GM06990 (cell line): ENCODE data around the gene TNFSF12.

Experiments used
- DNase-seq: peaks from one replicate; pipeline ENCODE4 v3.0.0-alpha.2; 2011; ENCODE audit not compliant: insufficient read length; ENCODE audit errors: extremely low read depth
- H3K27me3 ChIP-seq: replicated peaks from 2 replicates; pipeline ENCODE4 v1.6.0; 2011; ENCODE audit warnings: low read length; ENCODE audit not compliant: control insufficient read depth, insufficient read depth
- H3K36me3 ChIP-seq: 2 replicates; pipeline ENCODE4 v1.5.1; 2011; ENCODE audit warnings: low read length; ENCODE audit not compliant: control insufficient read depth, insufficient read depth
- H3K4me3 ChIP-seq: replicated peaks from 2 replicates; pipeline ENCODE4 v1.5.1; 2011; ENCODE audit warnings: low read depth, mild to moderate bottlenecking, control low read depth, low read length
- TF ChIP-seq, protein P1 (sequence below): IDR thresholded peaks from 2 replicates; pipeline ENCODE4 v1.5.1; 2011; ENCODE audit warnings: low read length, control low read depth, mild to moderate bottlenecking, inconsistent platforms; ENCODE audit not compliant: insufficient read depth, poor library complexity, severe bottlenecking

TNFSF12 gene

DNA sequence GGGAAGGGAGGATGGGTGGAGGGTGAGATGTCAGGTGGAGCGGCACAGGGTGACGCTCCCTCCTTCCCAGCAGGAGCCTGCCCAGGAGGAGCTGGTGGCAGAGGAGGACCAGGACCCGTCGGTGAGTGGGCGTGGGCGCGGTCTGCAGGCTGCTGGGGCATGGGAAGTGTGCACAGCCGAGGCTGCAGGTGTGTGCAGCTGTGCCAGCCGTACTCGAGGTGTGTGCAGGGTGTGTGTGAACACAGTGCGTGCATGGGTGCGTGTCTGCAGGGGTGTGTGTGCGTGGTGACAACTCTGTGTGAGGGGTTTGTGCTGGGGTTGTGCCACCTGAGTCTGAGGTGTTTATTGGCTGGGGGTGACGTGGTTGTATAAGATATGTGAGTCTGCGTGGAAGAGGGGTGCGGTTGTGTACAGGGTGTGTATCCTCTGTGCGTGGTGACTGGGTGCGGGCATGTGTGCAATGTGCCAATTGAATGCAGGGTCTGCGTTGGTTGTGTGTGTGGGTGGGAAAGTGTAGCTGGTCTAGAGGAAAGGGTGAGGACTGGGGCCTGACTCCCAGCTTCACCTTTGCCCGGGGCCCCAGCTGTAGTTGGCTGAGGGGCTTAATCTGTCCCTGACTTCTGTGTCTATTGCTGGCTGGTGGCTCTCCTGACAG lies 670 bp downstream of the TNFSF12 start:
- no peaks in the 10 kb centered on the region for H3K36me3 ChIP-seq
- peak overlapping the region; percentile 61 for H3K4me3 ChIP-seq
- TF ChIP-seq, protein P1, sequence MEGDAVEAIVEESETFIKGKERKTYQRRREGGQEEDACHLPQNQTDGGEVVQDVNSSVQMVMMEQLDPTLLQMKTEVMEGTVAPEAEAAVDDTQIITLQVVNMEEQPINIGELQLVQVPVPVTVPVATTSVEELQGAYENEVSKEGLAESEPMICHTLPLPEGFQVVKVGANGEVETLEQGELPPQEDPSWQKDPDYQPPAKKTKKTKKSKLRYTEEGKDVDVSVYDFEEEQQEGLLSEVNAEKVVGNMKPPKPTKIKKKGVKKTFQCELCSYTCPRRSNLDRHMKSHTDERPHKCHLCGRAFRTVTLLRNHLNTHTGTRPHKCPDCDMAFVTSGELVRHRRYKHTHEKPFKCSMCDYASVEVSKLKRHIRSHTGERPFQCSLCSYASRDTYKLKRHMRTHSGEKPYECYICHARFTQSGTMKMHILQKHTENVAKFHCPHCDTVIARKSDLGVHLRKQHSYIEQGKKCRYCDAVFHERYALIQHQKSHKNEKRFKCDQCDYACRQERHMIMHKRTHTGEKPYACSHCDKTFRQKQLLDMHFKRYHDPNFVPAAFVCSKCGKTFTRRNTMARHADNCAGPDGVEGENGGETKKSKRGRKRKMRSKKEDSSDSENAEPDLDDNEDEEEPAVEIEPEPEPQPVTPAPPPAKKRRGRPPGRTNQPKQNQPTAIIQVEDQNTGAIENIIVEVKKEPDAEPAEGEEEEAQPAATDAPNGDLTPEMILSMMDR, result no peak
- no peaks in the 10 kb centered on the region for H3K27me3 ChIP-seq
- no peak for DNase-seq

DNA sequence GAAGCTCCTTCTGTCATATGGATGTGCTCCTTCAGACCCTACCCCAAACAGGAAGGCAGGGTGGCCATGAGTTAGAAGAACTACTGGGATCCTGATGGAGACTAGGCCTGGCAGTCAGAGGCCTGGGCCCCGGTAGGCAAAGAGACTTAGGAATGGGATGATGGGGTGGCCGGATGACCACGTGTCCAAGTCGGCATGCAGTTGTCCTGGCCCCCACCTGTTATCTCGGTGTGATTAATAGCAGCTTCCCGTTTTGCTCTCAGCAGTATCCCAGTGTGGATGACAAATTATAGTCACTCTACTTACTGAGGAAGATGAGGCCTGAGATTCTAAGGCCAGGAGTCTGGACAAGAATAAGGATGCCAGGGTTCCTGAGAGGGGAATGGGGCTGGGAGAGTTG lies 1.5 kb downstream of the TNFSF12 start:
- no peaks in the 10 kb centered on the region for H3K36me3 ChIP-seq
- no peak for DNase-seq
- TF ChIP-seq, protein P1, result no peak
- H3K27me3 ChIP-seq, result no peaks in the 10 kb centered on the region
- H3K4me3 ChIP-seq, result no peak overlapping the region

DNA sequence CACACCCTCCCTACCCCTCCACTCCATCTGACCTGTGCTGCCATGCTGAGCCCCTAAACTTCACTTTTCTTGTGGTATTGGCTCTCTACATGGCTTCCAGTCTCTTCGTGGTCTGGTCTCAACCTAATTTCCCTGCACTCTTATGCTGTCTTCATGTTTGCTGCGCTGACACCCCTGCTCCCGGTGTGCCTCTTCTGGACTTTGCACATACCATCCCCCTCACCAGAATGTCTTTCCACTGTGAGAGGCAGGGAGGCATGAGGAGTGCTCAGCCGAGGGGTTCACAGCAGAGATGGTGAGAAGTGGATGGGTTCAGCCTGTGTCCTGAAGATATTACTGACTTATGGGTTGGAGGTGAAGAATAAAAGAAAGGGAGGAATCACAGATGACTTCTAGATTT lies 2.5 kb downstream of the TNFSF12 start:
- TF ChIP-seq, protein P1, result no peak
- no peak for DNase-seq
- Histone ChIP-seq H3K36me3 (no peaks in the 10 kb centered on the region), H3K27me3 (no peaks in the 10 kb centered on the region), H3K4me3 (no peak overlapping the region)

DNA sequence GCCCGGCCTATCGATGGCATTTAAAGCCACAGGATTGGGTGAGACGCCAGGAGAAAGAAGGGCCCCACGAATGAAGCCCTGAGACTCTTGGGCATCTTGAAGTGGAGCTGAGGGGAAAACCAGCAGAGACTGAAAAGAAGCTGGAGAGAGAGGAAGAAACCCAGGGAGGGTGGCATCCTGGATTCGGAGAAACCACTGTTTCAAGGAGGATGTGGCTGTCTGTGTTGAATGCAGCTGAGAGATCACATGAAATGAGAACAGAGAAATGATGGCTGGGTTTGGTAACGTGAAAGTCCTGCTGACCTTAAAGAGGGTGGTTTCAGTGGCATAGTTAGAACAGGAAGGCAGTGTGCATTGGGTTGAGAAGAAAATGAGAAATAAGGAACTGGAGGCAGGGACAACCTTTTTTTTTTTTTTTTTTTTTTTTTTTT lies 3.8 kb downstream of the TNFSF12 start:
- Histone ChIP-seq H3K36me3 (no peaks in the 10 kb centered on the region), H3K27me3 (no peaks in the 10 kb centered on the region), H3K4me3 (no peak overlapping the region)
- no peak for DNase-seq
- TF ChIP-seq, protein P1, result no peak

DNA sequence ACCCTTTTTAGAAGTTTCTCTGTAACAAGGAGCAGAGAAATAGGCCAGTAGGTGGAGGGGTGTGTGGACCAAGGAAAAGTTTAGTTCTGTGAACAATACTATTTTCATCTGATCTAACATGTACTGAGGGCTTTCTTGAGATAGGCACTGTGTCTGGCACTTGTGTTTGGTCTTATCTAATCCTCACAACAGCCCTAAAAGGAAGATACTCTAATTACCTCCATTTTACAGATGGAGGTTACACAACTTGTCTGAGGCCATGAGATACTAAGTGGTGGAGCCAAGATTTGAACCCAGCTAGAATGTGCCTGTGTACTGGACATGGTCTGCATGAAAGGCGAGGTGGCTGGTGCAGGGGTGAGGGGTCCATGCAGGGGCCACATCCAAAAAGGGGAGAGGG lies 4.5 kb downstream of the TNFSF12 start:
- DNase-seq, result no peak
- no peaks in the 10 kb centered on the region for H3K36me3 ChIP-seq
- no peaks in the 10 kb centered on the region for H3K27me3 ChIP-seq
- H3K4me3 ChIP-seq, result no peak overlapping the region
- TF ChIP-seq, protein P1, result no peak

DNA sequence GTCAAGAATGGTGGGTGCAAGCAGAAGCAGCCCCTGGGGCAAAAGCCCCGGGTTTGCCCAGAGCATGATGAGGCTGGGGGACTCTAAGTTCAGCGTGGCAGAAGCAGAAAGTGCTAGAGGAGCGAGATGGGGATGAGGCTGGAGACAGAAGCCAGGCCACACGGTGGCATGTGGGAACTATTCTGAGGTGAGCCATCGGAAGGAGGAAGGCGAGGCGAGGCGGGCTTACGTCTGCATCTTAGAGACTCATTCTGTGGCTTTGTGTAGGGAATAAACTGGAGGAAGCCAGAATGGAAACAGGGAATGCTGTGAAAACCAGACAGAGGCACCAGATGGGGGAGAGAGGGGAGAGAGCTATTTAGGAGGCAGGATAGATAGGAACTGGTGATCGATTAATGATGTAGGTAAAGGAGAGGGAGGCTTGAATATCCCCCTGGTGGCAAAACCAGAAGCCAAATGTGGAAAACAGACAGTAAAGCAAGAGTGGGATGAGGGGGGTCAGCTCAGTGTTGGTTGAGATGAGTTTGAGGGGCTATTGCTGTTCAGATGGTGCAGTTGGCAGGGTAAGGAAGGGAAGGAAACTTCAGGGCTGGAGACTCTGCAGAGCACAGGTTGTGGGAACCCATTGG lies 6.6 kb downstream of the TNFSF12 start:
- Histone ChIP-seq H3K4me3 (no peak overlapping the region), H3K27me3 (no peaks in the 10 kb centered on the region), H3K36me3 (no peaks in the 10 kb centered on the region)
- DNase-seq, result no peak
- TF ChIP-seq, protein P1, result peak; percentile 6
